Osteoblast (primary cell): ENCODE results near the gene SV2B. TPM values are rescaled to one million over a fixed set of nuclear protein-coding genes. Genes with fewer than 3 reads are reported as not detected.

ENCODE experiments used
- DNase-seq: peaks from one replicate; pipeline ENCODE4 v3.0.0; 2011; ENCODE audit warnings: low spot score, mixed read lengths; ENCODE audit not compliant: insufficient read length; ENCODE audit errors: missing footprints
- H2AFZ ChIP-seq: 2 replicates; pipeline ENCODE4 v1.6.0; 2011; ENCODE audit warnings: mild to moderate bottlenecking, low read length
- H3K27ac ChIP-seq: 2 replicates; pipeline ENCODE4 v1.5.1; 2011; ENCODE audit warnings: mild to moderate bottlenecking, low read depth, low read length, moderate library complexity
- H3K27me3 ChIP-seq: 2 replicates; pipeline ENCODE4 v1.6.0; 2012; ENCODE audit warnings: mild to moderate bottlenecking, control low read depth, inconsistent platforms, low read length, moderate library complexity; ENCODE audit not compliant: insufficient read depth
- H3K36me3 ChIP-seq: 2 replicates; pipeline ENCODE4 v1.5.1; 2011; ENCODE audit warnings: mild to moderate bottlenecking, low read length, control low read depth, moderate library complexity; ENCODE audit not compliant: insufficient read depth
- H3K4me1 ChIP-seq: 2 replicates; pipeline ENCODE4 v1.5.1; 2011; ENCODE audit warnings: mild to moderate bottlenecking, low read length, control low read depth, moderate library complexity; ENCODE audit not compliant: insufficient read depth
- H3K4me2 ChIP-seq: 2 replicates; pipeline ENCODE4 v1.6.0; 2011; ENCODE audit warnings: mild to moderate bottlenecking, low read length; ENCODE audit not compliant: insufficient read depth
- H3K4me3 ChIP-seq: fragments of 200-600 bp; sonication (generic); 3 replicates; pipeline ENCODE4 v1.5.1; 2012; ENCODE audit warnings: mild to moderate bottlenecking, low read length, inconsistent platforms; ENCODE audit not compliant: insufficient read depth
- H3K79me2 ChIP-seq: 2 replicates; pipeline ENCODE4 v1.6.0; 2012; ENCODE audit warnings: mild to moderate bottlenecking, low read length, control low read depth, inconsistent platforms; ENCODE audit not compliant: insufficient read depth
- H3K9me3 ChIP-seq: 2 replicates; pipeline ENCODE4 v1.5.1; 2011; ENCODE audit warnings: low read depth, low read length, control low read depth
- H4K20me1 ChIP-seq: 2 replicates; pipeline ENCODE4 v1.6.0; 2012; ENCODE audit warnings: mild to moderate bottlenecking, low read length, control low read depth; ENCODE audit not compliant: insufficient read depth
- total RNA-seq: library from RNA; depleted of rRNA; stranded (reverse); fragments of >200 nt; gene quantifications from 2 replicates; pipeline ENCODE4 v1.2.3, GENCODE V29; 2012
- TF ChIP-seq, protein P1 (sequence below): IDR thresholded peaks from 2 replicates; pipeline ENCODE4 v1.5.1; 2011; ENCODE audit warnings: mild to moderate bottlenecking, low read depth, low read length, moderate library complexity; ENCODE audit errors: extremely low read depth

The SV2B gene
- total RNA-seq, 1 donor: not detected

DNA sequence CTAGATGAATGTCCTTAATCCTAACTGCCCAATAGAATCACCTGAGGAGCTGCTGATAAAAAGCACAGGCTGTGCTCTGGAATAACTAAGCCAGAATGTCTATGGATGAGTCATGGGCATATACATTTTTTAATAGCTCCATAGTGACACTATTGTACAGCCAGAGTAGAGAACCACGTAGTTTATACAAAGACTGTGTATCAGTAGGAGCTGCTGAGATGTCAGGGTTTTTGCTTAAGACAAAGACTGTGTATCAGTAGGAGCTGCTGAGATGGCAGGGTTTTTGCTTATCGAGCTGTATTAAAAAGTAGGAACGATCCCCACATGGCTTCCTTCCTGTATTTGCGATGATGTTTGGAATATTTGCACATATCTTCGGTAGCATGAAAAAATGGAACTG lies 137.4 kb downstream of the SV2B start:
- Histone ChIP-seq H4K20me1 (no peaks in the 10 kb centered on the region), H3K4me2 (no peak overlapping the region), H3K4me3 (no peak overlapping the region), H3K9me3 (no peaks in the 10 kb centered on the region), H3K36me3 (no peaks in the 10 kb centered on the region), H3K27ac (no peak overlapping the region), H3K4me1 (no peaks in the 10 kb centered on the region), H3K79me2 (no peaks in the 10 kb centered on the region), H2AFZ (no peak overlapping the region), H3K27me3 (no peaks in the 10 kb centered on the region)
- no peak for DNase-seq
- TF ChIP-seq, protein P1, sequence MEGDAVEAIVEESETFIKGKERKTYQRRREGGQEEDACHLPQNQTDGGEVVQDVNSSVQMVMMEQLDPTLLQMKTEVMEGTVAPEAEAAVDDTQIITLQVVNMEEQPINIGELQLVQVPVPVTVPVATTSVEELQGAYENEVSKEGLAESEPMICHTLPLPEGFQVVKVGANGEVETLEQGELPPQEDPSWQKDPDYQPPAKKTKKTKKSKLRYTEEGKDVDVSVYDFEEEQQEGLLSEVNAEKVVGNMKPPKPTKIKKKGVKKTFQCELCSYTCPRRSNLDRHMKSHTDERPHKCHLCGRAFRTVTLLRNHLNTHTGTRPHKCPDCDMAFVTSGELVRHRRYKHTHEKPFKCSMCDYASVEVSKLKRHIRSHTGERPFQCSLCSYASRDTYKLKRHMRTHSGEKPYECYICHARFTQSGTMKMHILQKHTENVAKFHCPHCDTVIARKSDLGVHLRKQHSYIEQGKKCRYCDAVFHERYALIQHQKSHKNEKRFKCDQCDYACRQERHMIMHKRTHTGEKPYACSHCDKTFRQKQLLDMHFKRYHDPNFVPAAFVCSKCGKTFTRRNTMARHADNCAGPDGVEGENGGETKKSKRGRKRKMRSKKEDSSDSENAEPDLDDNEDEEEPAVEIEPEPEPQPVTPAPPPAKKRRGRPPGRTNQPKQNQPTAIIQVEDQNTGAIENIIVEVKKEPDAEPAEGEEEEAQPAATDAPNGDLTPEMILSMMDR: no peak

- DNase-seq: no peak
- Histone ChIP-seq H3K36me3 (no peaks in the 10 kb centered on the region), H3K27me3 (no peaks in the 10 kb centered on the region), H2AFZ (no peak overlapping the region), H3K4me2 (no peak overlapping the region), H3K4me3 (no peak overlapping the region), H3K79me2 (no peaks in the 10 kb centered on the region), H3K27ac (no peak overlapping the region), H3K9me3 (no peaks in the 10 kb centered on the region), H3K4me1 (no peaks in the 10 kb centered on the region), H4K20me1 (no peaks in the 10 kb centered on the region)
- TF ChIP-seq, protein P1: no peak
Observed at GRCh38 chr15:91238644-91239425, 138.8 kb downstream of the SV2B start.

DNA sequence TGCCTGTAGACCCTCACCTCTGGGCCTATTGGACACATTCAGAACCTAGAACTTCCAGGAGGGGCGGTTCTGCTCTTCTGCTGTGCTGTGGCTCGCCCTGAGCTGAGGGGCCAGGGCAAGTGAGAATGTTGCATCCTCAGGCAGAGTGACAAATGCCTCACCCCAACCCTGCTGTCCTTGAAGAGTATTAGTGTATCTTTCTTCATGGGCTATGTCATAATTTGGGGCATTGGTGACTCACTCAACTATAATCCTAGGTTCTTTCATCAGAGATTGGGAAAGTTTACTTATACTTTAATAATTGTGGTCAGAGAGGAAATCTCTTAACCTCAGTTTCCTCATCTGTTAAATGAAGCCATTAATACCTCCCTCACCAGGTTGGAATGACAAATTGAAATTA lies 143.8 kb downstream of the SV2B start:
- TF ChIP-seq, protein P1: no peak
- H3K79me2 ChIP-seq: no peaks in the 10 kb centered on the region
- DNase-seq: no peak
- H2AFZ ChIP-seq: no peak overlapping the region
- no peak overlapping the region for H3K27ac ChIP-seq
- H3K27me3 ChIP-seq: no peaks in the 10 kb centered on the region
- no peak overlapping the region for H3K4me3 ChIP-seq
- H3K9me3 ChIP-seq: no peaks in the 10 kb centered on the region
- H3K4me1 ChIP-seq: no peaks in the 10 kb centered on the region
- H4K20me1 ChIP-seq: no peaks in the 10 kb centered on the region
- H3K4me2 ChIP-seq: no peak overlapping the region
- H3K36me3 ChIP-seq: no peaks in the 10 kb centered on the region

DNA sequence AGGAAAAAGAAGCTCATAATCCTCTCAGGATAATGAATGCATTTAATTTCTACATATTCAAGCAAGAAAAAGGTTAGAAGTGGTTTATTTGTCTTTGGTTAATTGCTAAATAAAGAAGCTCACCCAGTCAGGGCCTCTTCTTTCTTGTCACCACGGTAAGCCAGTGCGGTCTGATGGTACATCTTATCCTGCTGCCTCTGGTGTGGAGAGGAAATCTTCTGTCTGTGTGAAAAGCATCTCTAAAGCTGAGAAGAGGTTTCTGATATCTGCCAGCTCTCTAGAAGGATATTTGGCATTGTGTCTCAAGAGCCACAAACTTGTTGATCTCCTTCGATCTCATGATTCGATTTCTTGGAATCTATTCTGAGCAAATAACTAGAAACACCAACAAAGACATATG lies 144.9 kb downstream of the SV2B start:
- Histone ChIP-seq H3K9me3 (no peaks in the 10 kb centered on the region), H4K20me1 (no peaks in the 10 kb centered on the region), H3K79me2 (no peaks in the 10 kb centered on the region), H3K4me2 (no peak overlapping the region), H3K4me3 (no peak overlapping the region), H2AFZ (no peak overlapping the region), H3K4me1 (no peaks in the 10 kb centered on the region), H3K27ac (no peak overlapping the region), H3K27me3 (no peaks in the 10 kb centered on the region), H3K36me3 (no peaks in the 10 kb centered on the region)
- no peak for DNase-seq
- TF ChIP-seq, protein P1: no peak
